Measurements from ENCODE around the gene LINC01488.

- TF ChIP-seq POLR2A (IDR thresholded peaks at IDR 0.05) (no peak), CTCF (IDR thresholded peaks at IDR 0.05) (no peak)
Observed at GRCh38 chr11:69451289-69451688, 30.2 kb upstream of the LINC01488 start.

All from ovary (tissue), 3 donors.